ENCODE results near the gene CDCA3. TPM values are rescaled to one million over a fixed set of nuclear protein-coding genes. Genes with fewer than 3 reads are reported as not detected.
A peak's percentile ranks its signal among the peaks of the same experiment; 100 is the strongest.

Gene CDCA3
- total and polyA plus RNA-seq, 2 of the 13 experiments (the other 11 are each of a cell fraction or from before 2014, with no cell fraction given) = 32.7 to 56.5 TPM

GRCh38 chr12:6867413-6868210, 16.5 kb upstream of the CDCA3 start, which contains the start of gene TPI1 (continued):
- peak; percentile 88 for TF ChIP-seq ZC3H13 (CRISPR knock-in tag; IDR thresholded peaks at IDR 0.05)
- TF ChIP-seq RFX5 (IDR thresholded peaks at IDR 0.05; ENCODE audit: low read depth, low read length) = no peak
- TF ChIP-seq NFATC3 (CRISPR knock-in tag; IDR thresholded peaks at IDR 0.05) = no peak
- TF ChIP-seq ARHGAP35 (CRISPR knock-in tag; IDR thresholded peaks at IDR 0.05; ENCODE audit: borderline replicate concordance) = no peak
- no peak; the same call in 1 of the 2 replicates for TF ChIP-seq SMYD3 (CRISPR knock-in tag; IDR thresholded peaks at IDR 0.05)
- 0 out of 2 replicates have a peak, but pooled peaks have one; percentile 13 for TF ChIP-seq GPN1 (CRISPR knock-in tag; IDR thresholded peaks at IDR 0.05; ENCODE audit: borderline replicate concordance)
- TF ChIP-seq, protein P1, sequence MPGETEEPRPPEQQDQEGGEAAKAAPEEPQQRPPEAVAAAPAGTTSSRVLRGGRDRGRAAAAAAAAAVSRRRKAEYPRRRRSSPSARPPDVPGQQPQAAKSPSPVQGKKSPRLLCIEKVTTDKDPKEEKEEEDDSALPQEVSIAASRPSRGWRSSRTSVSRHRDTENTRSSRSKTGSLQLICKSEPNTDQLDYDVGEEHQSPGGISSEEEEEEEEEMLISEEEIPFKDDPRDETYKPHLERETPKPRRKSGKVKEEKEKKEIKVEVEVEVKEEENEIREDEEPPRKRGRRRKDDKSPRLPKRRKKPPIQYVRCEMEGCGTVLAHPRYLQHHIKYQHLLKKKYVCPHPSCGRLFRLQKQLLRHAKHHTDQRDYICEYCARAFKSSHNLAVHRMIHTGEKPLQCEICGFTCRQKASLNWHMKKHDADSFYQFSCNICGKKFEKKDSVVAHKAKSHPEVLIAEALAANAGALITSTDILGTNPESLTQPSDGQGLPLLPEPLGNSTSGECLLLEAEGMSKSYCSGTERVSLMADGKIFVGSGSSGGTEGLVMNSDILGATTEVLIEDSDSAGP (CRISPR knock-in tag; IDR thresholded peaks at IDR 0.05; ENCODE audit: borderline replicate concordance) = no peak; the same call in 1 of the 2 replicates
- TF ChIP-seq, protein P2, sequence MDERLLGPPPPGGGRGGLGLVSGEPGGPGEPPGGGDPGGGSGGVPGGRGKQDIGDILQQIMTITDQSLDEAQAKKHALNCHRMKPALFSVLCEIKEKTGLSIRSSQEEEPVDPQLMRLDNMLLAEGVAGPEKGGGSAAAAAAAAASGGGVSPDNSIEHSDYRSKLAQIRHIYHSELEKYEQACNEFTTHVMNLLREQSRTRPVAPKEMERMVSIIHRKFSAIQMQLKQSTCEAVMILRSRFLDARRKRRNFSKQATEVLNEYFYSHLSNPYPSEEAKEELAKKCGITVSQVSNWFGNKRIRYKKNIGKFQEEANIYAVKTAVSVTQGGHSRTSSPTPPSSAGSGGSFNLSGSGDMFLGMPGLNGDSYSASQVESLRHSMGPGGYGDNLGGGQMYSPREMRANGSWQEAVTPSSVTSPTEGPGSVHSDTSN (CRISPR knock-in tag; IDR thresholded peaks at IDR 0.05) = no peak
- TF ChIP-seq, protein P3, sequence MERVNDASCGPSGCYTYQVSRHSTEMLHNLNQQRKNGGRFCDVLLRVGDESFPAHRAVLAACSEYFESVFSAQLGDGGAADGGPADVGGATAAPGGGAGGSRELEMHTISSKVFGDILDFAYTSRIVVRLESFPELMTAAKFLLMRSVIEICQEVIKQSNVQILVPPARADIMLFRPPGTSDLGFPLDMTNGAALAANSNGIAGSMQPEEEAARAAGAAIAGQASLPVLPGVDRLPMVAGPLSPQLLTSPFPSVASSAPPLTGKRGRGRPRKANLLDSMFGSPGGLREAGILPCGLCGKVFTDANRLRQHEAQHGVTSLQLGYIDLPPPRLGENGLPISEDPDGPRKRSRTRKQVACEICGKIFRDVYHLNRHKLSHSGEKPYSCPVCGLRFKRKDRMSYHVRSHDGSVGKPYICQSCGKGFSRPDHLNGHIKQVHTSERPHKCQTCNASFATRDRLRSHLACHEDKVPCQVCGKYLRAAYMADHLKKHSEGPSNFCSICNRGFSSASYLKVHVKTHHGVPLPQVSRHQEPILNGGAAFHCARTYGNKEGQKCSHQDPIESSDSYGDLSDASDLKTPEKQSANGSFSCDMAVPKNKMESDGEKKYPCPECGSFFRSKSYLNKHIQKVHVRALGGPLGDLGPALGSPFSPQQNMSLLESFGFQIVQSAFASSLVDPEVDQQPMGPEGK (CRISPR knock-in tag; IDR thresholded peaks at IDR 0.05) = no peak; the same call in 1 of the 2 replicates
- TF ChIP-seq, protein P4, sequence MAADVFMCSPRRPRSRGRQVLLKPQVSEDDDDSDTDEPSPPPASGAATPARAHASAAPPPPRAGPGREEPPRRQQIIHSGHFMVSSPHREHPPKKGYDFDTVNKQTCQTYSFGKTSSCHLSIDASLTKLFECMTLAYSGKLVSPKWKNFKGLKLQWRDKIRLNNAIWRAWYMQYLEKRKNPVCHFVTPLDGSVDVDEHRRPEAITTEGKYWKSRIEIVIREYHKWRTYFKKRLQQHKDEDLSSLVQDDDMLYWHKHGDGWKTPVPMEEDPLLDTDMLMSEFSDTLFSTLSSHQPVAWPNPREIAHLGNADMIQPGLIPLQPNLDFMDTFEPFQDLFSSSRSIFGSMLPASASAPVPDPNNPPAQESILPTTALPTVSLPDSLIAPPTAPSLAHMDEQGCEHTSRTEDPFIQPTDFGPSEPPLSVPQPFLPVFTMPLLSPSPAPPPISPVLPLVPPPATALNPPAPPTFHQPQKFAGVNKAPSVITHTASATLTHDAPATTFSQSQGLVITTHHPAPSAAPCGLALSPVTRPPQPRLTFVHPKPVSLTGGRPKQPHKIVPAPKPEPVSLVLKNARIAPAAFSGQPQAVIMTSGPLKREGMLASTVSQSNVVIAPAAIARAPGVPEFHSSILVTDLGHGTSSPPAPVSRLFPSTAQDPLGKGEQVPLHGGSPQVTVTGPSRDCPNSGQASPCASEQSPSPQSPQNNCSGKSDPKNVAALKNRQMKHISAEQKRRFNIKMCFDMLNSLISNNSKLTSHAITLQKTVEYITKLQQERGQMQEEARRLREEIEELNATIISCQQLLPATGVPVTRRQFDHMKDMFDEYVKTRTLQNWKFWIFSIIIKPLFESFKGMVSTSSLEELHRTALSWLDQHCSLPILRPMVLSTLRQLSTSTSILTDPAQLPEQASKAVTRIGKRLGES (CRISPR knock-in tag; IDR thresholded peaks at IDR 0.05; ENCODE audit: borderline replicate concordance) = no peak
- TF ChIP-seq ZFP36L1 (CRISPR knock-in tag; IDR thresholded peaks at IDR 0.05) = 0 out of 2 replicates have a peak, but pooled peaks have one; percentile 40
- TF ChIP-seq ASH2L (IDR thresholded peaks at IDR 0.05; ENCODE audit: insufficient read length, low read depth, low read length) = peak; percentile 80
- TF ChIP-seq ZNF468 (CRISPR knock-in tag; IDR thresholded peaks at IDR 0.05) = peak; percentile 33; the same call in 1 of the 2 replicates
- 0 out of 2 replicates have a peak, but pooled peaks have one; percentile 28 for TF ChIP-seq ZNF547 (CRISPR knock-in tag; IDR thresholded peaks at IDR 0.05)
- TF ChIP-seq ZNF784 (CRISPR knock-in tag; IDR thresholded peaks at IDR 0.05; ENCODE audit: borderline replicate concordance) = peak; percentile 94; the same call in 1 of the 2 replicates
- TF ChIP-seq NFE2 (CRISPR knock-in tag; IDR thresholded peaks at IDR 0.05) = no peak
- TF ChIP-seq, protein P5, sequence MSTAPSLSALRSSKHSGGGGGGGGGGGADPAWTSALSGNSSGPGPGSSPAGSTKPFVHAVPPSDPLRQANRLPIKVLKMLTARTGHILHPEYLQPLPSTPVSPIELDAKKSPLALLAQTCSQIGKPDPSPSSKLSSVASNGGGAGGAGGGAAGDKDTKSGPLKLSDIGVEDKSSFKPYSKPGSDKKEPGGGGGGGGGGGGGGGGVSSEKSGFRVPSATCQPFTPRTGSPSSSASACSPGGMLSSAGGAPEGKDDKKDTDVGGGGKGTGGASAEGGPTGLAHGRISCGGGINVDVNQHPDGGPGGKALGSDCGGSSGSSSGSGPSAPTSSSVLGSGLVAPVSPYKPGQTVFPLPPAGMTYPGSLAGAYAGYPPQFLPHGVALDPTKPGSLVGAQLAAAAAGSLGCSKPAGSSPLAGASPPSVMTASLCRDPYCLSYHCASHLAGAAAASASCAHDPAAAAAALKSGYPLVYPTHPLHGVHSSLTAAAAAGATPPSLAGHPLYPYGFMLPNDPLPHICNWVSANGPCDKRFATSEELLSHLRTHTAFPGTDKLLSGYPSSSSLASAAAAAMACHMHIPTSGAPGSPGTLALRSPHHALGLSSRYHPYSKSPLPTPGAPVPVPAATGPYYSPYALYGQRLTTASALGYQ (CRISPR knock-in tag; IDR thresholded peaks at IDR 0.05) = 0 out of 2 replicates have a peak, but pooled peaks have one; percentile 35

Data from HepG2 (cell line).